Measurements from ENCODE around the gene UBL4B. TPM values are rescaled to one million over a fixed set of nuclear protein-coding genes. Genes with fewer than 3 reads are reported as not detected.

The UBL4B gene
- total and polyA plus RNA-seq, 8 donors = not detected

GRCh38 chr1:110087812-110088738, 24.2 kb upstream of the UBL4B start:
- no peaks in the 10 kb centered on the region for H3K36me3 ChIP-seq
- H3K4me1 ChIP-seq = peaks cover 11 to 24% (median 18%) of the 10 kb centered on the region in 4 donors
- peak; percentile 52 to 76 for DNase-seq
- 47 to 49% (median 49%) methylated on average over 14 to 15 of the region's 15 CpGs for WGBS, 5 donors
- TF ChIP-seq POLR2A (IDR thresholded peaks at IDR 0.05) (no peak), CTCF (IDR thresholded peaks at IDR 0.05) (peak in 5 of 7 experiments; percentile 52 to 81 (median 60))
- H3K9me3 ChIP-seq = no peaks in the 10 kb centered on the region
- no peak overlapping the region for H3K27ac ChIP-seq
- intact Hi-C loops (cut with DNase I; ENCODE audit: low total_unique reads) = no loop called here
- H3K4me3 ChIP-seq = no peak overlapping the region
- H3K27me3 ChIP-seq = peaks cover 0 to 43% (median 10%) of the 10 kb centered on the region in 3 donors

- H3K9me3 ChIP-seq = no peaks in the 10 kb centered on the region
- peaks cover 5 to 19% (median 11%) of the 10 kb centered on the region in 4 donors for H3K4me1 ChIP-seq
- no peak for TF ChIP-seq EP300 (IDR thresholded peaks at IDR 0.05)
- no peak for TF ChIP-seq CTCF (IDR thresholded peaks at IDR 0.05)
- TF ChIP-seq POLR2A (IDR thresholded peaks at IDR 0.05) = no peak
- no peak for TF ChIP-seq POLR2AphosphoS5 (IDR thresholded peaks at IDR 0.05)
- H3K36me3 ChIP-seq = no peaks in the 10 kb centered on the region
- H3K27ac ChIP-seq = no peak overlapping the region
- H3K4me3 ChIP-seq = no peak overlapping the region
- intact Hi-C loops (cut with DNase I; ENCODE audit: low total_unique reads) = no loop called here
- H3K27me3 ChIP-seq = peaks cover 0 to 36% (median 8%) of the 10 kb centered on the region in 3 donors
- WGBS, 5 donors = 78 to 83% (median 82%) methylated on average over 7 to 10 of the region's 10 CpGs
- DNase-seq = no peak
Observed at GRCh38 chr1:110088739-110089316, 23.4 kb upstream of the UBL4B start.

- H3K4me3 ChIP-seq = no peak overlapping the region
- TF ChIP-seq POLR2AphosphoS5 (IDR thresholded peaks at IDR 0.05) = no peak
- no peak for TF ChIP-seq EP300 (IDR thresholded peaks at IDR 0.05)
- DNase-seq = no peak
- H3K27ac ChIP-seq = no peak overlapping the region
- H3K9me3 ChIP-seq = no peaks in the 10 kb centered on the region
- intact Hi-C loops (cut with DNase I; ENCODE audit: low total_unique reads) = no loop called here
- no peaks in the 10 kb centered on the region for H3K36me3 ChIP-seq
- peaks cover 0 to 31% (median 0%) of the 10 kb centered on the region in 3 donors for H3K27me3 ChIP-seq
- peaks cover 0 to 10% (median 4%) of the 10 kb centered on the region in 4 donors for H3K4me1 ChIP-seq
- whole genome bisulfite sequencing, 5 donors = 36 to 49% (median 38%) methylated on average over 6 to 7 of the region's 7 CpGs
Observed at GRCh38 chr1:110089561-110090275, 22.5 kb upstream of the UBL4B start.

- TF ChIP-seq CTCF (IDR thresholded peaks at IDR 0.05) (no peak), POLR2AphosphoS5 (IDR thresholded peaks at IDR 0.05) (no peak), EP300 (IDR thresholded peaks at IDR 0.05) (no peak), POLR2A (IDR thresholded peaks at IDR 0.05) (no peak)
- no peak for DNase-seq
- Histone ChIP-seq H3K4me3 (no peak overlapping the region), H3K4me1 (peaks cover 0 to 9% (median 0%) of the 10 kb centered on the region in 4 donors), H3K27me3 (peaks cover 0 to 35% (median 0%) of the 10 kb centered on the region in 3 donors), H3K36me3 (no peaks in the 10 kb centered on the region), H3K27ac (no peak overlapping the region), H3K9me3 (no peaks in the 10 kb centered on the region)
- intact Hi-C loops (cut with DNase I; ENCODE audit: low total_unique reads) = no loop called here
- 44 to 56% (median 52%) methylated on average over 2 of the region's 2 CpGs for WGBS, 5 donors
Observed at GRCh38 chr1:110091381-110091780, 20.9 kb upstream of the UBL4B start.

Data from stomach (tissue), 9 donors.